ENCODE results near the gene BET1. TPM values are rescaled to one million over a fixed set of nuclear protein-coding genes. Genes with fewer than 3 reads are reported as not detected.

Gene BET1
- total RNA-seq, 2 donors from 2014 or later: 17.9 to 22.6 TPM

GRCh38 chr7:93958216-93958615, 45.9 kb downstream of the BET1 start:
- no peaks in the 10 kb centered on the region for H3K36me3 Mint-ChIP-seq (ENCODE audit: low read depth)
- no peak for ATAC-seq (replicated peaks)
- H3K27ac Mint-ChIP-seq: no peak overlapping the region
- no peaks in the 10 kb centered on the region for H3K27me3 Mint-ChIP-seq
- no peak overlapping the region for H3K4me3 Mint-ChIP-seq
- no peaks in the 10 kb centered on the region for H3K4me1 Mint-ChIP-seq
- no peaks in the 10 kb centered on the region for H3K9me3 Mint-ChIP-seq

- H3K4me3 Mint-ChIP-seq: no peak overlapping the region
- H3K27me3 Mint-ChIP-seq: no peaks in the 10 kb centered on the region
- no peak overlapping the region for H3K27ac Mint-ChIP-seq
- no peaks in the 10 kb centered on the region for H3K9me3 Mint-ChIP-seq
- ATAC-seq (replicated peaks): no peak
- no peaks in the 10 kb centered on the region for H3K4me1 Mint-ChIP-seq
- H3K36me3 Mint-ChIP-seq (ENCODE audit: low read depth): no peaks in the 10 kb centered on the region
Observed at GRCh38 chr7:93957767-93958166, 46.4 kb downstream of the BET1 start.

- H3K27ac Mint-ChIP-seq: no peak overlapping the region
- no peaks in the 10 kb centered on the region for H3K4me1 Mint-ChIP-seq
- H3K27me3 Mint-ChIP-seq: no peaks in the 10 kb centered on the region
- no peak for ATAC-seq (replicated peaks)
- no peaks in the 10 kb centered on the region for H3K9me3 Mint-ChIP-seq
- H3K4me3 Mint-ChIP-seq: no peak overlapping the region
- no peaks in the 10 kb centered on the region for H3K36me3 Mint-ChIP-seq (ENCODE audit: low read depth)
Observed at GRCh38 chr7:93955304-93955703, 48.9 kb downstream of the BET1 start.

- H3K27ac Mint-ChIP-seq: no peak overlapping the region
Observed at GRCh38 chr7:93949423-93949822, 54.7 kb downstream of the BET1 start.

GRCh38 chr7:93948873-93949272, 55.3 kb downstream of the BET1 start:
- Mint-ChIP-seq H3K4me1 (no peaks in the 10 kb centered on the region), H3K4me3 (no peak overlapping the region), H3K27ac (no peak overlapping the region), H3K36me3 (ENCODE audit: low read depth) (no peaks in the 10 kb centered on the region), H3K9me3 (no peaks in the 10 kb centered on the region), H3K27me3 (peaks cover 6% of the 10 kb centered on the region)
- ATAC-seq (replicated peaks): no peak

More at GRCh38 chr7:93949423-93949822, 54.7 kb downstream of the BET1 start:
- no peak for ATAC-seq (replicated peaks)
- Mint-ChIP-seq H3K36me3 (ENCODE audit: low read depth) (no peaks in the 10 kb centered on the region), H3K4me1 (no peaks in the 10 kb centered on the region), H3K27me3 (peaks cover 3% of the 10 kb centered on the region), H3K4me3 (no peak overlapping the region), H3K9me3 (no peaks in the 10 kb centered on the region)

- Mint-ChIP-seq H3K4me1 (no peaks in the 10 kb centered on the region), H3K9me3 (no peaks in the 10 kb centered on the region), H3K27me3 (peaks cover 10% of the 10 kb centered on the region), H3K4me3 (no peak overlapping the region), H3K36me3 (ENCODE audit: low read depth) (no peaks in the 10 kb centered on the region), H3K27ac (no peak overlapping the region)
- no peak for ATAC-seq (replicated peaks)
Observed at GRCh38 chr7:93948106-93948505, 56.0 kb downstream of the BET1 start.

- H3K27ac Mint-ChIP-seq: no peak overlapping the region
- no peaks in the 10 kb centered on the region for H3K9me3 Mint-ChIP-seq
- peaks cover 11% of the 10 kb centered on the region for H3K27me3 Mint-ChIP-seq
- no peaks in the 10 kb centered on the region for H3K4me1 Mint-ChIP-seq
- no peak overlapping the region for H3K4me3 Mint-ChIP-seq
- H3K36me3 Mint-ChIP-seq (ENCODE audit: low read depth): no peaks in the 10 kb centered on the region
- no peak for ATAC-seq (replicated peaks)
Observed at GRCh38 chr7:93945756-93946535, 58.2 kb downstream of the BET1 start.

GRCh38 chr7:93945083-93945482, 59.1 kb downstream of the BET1 start:
- H3K9me3 Mint-ChIP-seq: no peaks in the 10 kb centered on the region
- no peak for ATAC-seq (replicated peaks)
- H3K27me3 Mint-ChIP-seq: peaks cover 13% of the 10 kb centered on the region
- H3K27ac Mint-ChIP-seq: no peak overlapping the region
- H3K36me3 Mint-ChIP-seq (ENCODE audit: low read depth): no peaks in the 10 kb centered on the region
- H3K4me1 Mint-ChIP-seq: no peaks in the 10 kb centered on the region
- no peak overlapping the region for H3K4me3 Mint-ChIP-seq

GRCh38 chr7:93944673-93945072, 59.5 kb downstream of the BET1 start:
- H3K36me3 Mint-ChIP-seq (ENCODE audit: low read depth): no peaks in the 10 kb centered on the region
- H3K27ac Mint-ChIP-seq: no peak overlapping the region
- H3K27me3 Mint-ChIP-seq: peaks cover 17% of the 10 kb centered on the region
- H3K4me1 Mint-ChIP-seq: no peaks in the 10 kb centered on the region
- no peaks in the 10 kb centered on the region for H3K9me3 Mint-ChIP-seq
- H3K4me3 Mint-ChIP-seq: no peak overlapping the region
- ATAC-seq (replicated peaks): no peak

- no peak overlapping the region for H3K27ac Mint-ChIP-seq
- peaks cover 17% of the 10 kb centered on the region for H3K27me3 Mint-ChIP-seq
- no peak for ATAC-seq (replicated peaks)
- no peak overlapping the region for H3K4me3 Mint-ChIP-seq
- no peaks in the 10 kb centered on the region for H3K36me3 Mint-ChIP-seq (ENCODE audit: low read depth)
- no peaks in the 10 kb centered on the region for H3K4me1 Mint-ChIP-seq
- no peaks in the 10 kb centered on the region for H3K9me3 Mint-ChIP-seq
Observed at GRCh38 chr7:93943816-93944540, 60.2 kb downstream of the BET1 start.

Other genes with a start within 250 kb of the BET1 start
- gene TFPI2, start 113.6 kb downstream of the BET1 start, total RNA-seq: under 1 TPM; 0.42 to 0.86 TPM
- gene GNGT1, start 97.8 kb downstream of the BET1 start, total RNA-seq: not detected
- gene GNG11, start 82.6 kb downstream of the BET1 start, total RNA-seq: not detected